GM23248 (cell line): Measurements from ENCODE around the gene PCGF2.

Experiments
- EZH2 ChIP-seq: fragments of 200-600 bp; sonication (generic); IDR thresholded peaks from 2 replicates; pipeline ENCODE4 v1.6.1; 2018; ENCODE audit warnings: antibody characterized with exemption, mild to moderate bottlenecking; ENCODE audit not compliant: insufficient read depth, poor library complexity, severe bottlenecking
- EZH2phosphoT487 ChIP-seq: fragments of 200-600 bp; sonication (generic); IDR thresholded peaks from 2 replicates; pipeline ENCODE4 v1.6.1; 2018; ENCODE audit warnings: antibody characterized with exemption, moderate library complexity, mild to moderate bottlenecking, low read depth; ENCODE audit not compliant: insufficient read depth

GRCh38 chr17:38794221-38794620 is 46.1 kb upstream of the PCGF2 start:
- TF ChIP-seq EZH2 (no peak), EZH2phosphoT487 (no peak)
